OCI-LY1 (cell line): Measurements from ENCODE around the gene GXYLT2.

Source experiments
- EZH2 ChIP-seq: fragments of 200-600 bp; sonication (generic), shearing (Covaris generic); IDR thresholded peaks from 2 replicates; pipeline ENCODE4 v1.8.0; 2017; ENCODE audit warnings: borderline replicate concordance, mixed run types, mild to moderate bottlenecking, antibody characterized with exemption, low read length, moderate library complexity, mixed read lengths
- TF ChIP-seq, protein P1 (sequence below): fragments of 200-600 bp; sonication (generic), shearing (Covaris generic); IDR thresholded peaks from 2 replicates; pipeline ENCODE4 v1.5.1; 2017; ENCODE audit warnings: mild to moderate bottlenecking, antibody characterized with exemption, low read length, moderate library complexity, mixed read lengths

DNA sequence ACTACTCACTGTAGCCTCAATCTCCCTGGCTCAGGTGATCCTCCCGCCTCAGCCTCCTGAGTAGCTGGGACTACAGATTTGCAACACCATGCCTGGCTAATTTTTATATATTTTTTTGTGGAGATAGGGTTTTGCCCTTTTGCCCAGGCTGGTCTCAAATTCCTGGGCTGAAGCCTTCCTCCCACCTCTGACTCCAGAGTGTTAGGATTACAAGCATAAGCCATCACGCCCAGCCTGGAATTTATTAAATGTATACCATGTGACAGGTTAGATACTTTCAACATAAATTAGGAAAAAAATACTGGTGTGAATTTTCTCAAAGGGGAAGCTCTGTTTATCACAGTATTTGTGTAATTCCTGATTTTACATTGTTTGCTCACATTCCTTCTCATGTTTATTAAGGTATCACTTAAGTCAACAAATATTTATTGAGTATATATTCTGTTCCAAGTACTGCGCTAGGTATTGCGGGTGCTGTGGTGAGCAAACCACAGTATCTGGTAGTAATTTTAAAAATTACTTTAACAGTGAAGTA is 133.5 kb downstream of the GXYLT2 start:
- TF ChIP-seq, protein P1, sequence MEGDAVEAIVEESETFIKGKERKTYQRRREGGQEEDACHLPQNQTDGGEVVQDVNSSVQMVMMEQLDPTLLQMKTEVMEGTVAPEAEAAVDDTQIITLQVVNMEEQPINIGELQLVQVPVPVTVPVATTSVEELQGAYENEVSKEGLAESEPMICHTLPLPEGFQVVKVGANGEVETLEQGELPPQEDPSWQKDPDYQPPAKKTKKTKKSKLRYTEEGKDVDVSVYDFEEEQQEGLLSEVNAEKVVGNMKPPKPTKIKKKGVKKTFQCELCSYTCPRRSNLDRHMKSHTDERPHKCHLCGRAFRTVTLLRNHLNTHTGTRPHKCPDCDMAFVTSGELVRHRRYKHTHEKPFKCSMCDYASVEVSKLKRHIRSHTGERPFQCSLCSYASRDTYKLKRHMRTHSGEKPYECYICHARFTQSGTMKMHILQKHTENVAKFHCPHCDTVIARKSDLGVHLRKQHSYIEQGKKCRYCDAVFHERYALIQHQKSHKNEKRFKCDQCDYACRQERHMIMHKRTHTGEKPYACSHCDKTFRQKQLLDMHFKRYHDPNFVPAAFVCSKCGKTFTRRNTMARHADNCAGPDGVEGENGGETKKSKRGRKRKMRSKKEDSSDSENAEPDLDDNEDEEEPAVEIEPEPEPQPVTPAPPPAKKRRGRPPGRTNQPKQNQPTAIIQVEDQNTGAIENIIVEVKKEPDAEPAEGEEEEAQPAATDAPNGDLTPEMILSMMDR: no peak
- no peak for TF ChIP-seq EZH2
